Stimulated activated CD4-positive, alpha-beta T cell treated with anti-CD3 and anti-CD28 coated beads, Interleukin-4, amount 100 ng/mL, for 24 hours (primary cell): Measurements from ENCODE around the gene AZU1.
"Not testable (repeated sequence)": the region's sequence is repeated elsewhere in the genome, so short reads cannot be mapped to it uniquely, and the experiment has no call there.

ENCODE experiments used
- DNase-seq: peaks from one replicate; pipeline ENCODE4 v3.0.0-alpha.2; 2020

Gene AZU1

DNA sequence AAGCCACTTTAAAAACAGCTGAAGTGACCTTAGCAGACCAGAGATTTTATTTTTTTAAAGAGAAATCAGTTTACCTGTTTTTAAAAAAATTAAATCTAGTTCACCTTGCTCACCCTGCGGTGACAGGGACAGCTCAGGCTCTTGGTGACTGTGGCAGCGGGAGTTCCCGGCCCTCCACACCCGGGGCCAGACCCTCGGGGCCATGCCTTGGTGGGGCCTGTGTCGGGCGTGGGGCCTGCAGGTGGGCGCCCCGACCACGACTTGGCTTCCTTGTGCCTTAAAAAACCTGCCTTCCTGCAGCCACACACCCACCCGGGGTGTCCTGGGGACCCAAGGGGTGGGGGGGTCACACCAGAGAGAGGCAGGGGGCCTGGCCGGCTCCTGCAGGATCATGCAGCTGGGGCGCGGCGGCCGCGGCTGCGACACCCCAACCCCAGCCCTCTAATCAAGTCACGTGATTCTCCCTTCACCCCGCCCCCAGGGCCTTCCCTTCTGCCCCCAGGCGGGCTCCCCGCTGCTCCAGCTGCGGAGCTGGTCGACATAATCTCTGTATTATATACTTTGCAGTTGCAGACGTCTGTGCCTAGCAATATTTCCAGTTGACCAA is 16.7 kb upstream of the AZU1 start:
- no peak for DNase-seq

DNA sequence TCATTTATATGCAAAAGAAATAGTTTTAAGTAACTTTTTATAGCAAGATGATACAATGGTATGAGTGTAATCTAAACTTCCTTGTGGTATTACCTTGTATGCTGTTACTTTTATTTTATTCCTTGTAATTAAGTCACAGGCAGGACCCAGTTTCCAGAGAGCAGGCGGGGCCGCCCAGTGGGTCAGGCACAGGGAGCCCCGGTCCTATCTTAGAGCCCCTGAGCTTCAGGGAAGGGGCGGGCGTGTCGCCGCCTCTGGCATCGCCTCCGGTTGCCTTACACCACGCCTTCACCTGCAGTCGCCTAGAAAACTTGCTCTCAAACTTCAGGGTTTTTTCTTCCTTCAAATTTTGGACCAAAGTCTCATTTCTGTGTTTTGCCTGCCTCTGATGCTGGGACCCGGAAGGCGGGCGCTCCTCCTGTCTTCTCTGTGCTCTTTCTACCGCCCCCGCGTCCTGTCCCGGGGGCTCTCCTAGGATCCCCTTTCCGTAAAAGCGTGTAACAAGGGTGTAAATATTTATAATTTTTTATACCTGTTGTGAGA is 16.1 kb upstream of the AZU1 start:
- DNase-seq: no peak

DNA sequence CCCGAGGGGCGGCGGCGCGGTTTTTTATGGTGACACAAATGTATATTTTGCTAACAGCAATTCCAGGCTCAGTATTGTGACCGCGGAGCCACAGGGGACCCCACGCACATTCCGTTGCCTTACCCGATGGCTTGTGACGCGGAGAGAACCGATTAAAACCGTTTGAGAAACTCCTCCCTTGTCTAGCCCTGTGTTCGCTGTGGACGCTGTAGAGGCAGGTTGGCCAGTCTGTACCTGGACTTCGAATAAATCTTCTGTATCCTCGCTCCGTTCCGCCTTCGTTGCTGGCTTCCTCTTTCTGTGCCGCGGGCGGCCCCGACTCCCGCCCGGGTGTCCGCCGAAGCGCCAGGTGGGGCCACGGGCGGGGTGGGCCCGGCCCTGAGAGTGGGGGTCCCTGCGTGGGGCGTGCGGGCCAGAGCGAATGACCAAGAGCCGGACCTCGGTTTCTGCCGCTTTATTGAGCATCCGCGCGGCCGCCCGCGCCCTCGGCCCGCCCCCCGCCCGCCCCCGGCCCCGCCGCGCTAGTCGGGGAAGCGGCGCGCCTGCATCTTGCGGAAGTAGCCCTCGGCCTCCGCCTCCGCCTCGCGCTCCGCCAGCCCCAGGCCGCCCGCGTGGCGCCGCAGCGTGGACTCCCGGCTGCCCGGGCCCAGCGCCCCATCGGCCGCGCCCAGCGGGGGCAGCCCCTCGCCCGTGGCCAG is 15.4 kb upstream of the AZU1 start:
- no peak for DNase-seq

- no peak for DNase-seq
Observed at GRCh38 chr19:812747-813218, 14.9 kb upstream of the AZU1 start.

DNA sequence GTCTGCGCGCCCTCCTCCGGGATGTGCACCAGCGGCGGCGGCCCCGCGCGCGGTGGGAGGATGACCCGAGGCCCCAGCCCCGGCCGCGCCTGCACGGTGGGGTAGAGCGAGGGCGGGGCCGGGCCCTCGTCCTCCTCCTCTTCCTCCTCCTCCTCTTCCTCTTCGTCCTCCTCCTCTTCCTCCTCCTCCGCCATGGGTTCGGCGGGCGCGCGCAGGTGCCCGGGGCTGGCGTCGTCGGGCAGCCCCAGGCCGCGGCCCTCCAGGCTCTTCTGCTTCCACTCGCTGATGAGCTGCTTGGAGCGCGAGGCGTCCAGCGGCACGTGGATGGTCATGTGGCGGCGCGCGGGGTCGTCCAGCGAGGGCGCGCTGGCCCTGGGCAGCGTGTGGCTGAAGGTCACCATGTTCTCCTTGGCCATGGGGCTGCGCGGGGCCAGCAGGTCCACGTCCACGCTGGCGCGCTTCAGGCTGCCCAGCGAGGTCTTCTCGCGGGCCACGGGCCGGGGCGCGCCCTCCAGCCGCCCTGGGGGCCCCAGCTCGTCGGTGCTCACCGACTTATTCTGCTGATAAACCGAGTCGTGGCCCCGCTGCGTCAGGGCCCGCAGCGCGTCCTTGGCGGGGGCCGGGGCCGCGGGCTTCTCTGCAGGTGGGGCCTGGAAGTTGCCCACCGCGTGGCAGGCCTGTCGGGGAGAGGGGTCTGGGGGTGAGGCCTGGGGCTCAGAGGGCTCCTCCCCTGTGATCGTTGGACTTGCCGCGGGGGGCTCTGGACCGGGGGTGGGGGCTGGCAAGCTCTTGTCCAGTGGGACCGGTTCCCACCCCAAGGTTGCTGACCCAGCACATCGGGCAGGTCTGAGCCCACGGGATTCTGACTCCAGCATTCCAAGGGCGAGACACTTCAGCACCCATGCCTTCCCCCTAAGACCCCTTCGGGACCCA is 14.2 kb upstream of the AZU1 start:
- DNase-seq: no peak

DNA sequence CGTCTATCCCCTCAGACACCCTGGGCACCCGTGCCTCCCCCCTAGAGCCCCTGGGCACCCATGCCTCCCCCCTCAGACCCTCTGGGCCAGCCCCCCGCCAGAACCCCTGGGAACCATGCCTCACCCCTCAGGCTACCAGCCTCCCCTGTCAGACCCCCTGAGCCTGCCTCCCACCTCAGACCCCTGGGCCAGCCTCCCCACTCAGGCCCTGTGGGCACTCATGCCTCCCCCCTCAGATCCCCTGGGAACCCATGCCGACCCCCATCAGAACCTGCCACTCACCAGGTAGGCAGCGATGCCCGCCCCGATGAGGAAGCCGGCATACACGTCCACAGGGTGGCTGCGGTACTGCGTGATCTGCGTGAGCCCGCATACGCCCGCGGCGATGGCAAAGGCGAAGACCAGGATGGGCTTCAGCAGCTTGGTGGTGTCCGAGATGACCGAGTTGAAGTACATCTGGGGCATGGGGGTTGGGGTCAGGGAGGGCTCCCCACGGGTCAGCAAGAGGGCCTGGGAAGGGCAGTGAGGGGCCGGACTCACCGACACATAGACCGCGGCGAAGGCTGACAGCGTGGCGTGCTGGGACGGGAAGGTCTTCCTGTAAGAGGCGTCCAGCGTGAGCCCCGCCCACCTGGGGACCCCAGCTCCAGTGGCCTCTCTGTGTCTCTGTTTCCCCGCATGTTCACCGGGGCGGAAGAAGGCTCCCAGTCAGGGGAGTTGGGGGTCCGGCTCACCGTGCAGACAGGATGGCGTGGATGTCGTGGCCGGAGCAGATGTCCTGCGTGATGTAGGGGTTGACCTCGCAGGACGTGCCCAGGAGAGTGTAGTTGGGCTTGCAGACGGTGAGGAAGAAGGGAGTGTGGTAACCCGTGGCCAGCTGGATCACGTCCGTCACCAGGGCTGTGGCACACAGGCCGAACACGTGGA is 13.2 kb upstream of the AZU1 start:
- DNase-seq: no peak

- no peak for DNase-seq
Observed at GRCh38 chr19:815079-815774, 12.4 kb upstream of the AZU1 start.

- no peak for DNase-seq
Observed at GRCh38 chr19:815775-816499, 11.7 kb upstream of the AZU1 start.

GRCh38 chr19:816500-816857 is 11.2 kb upstream of the AZU1 start:
- no peak for DNase-seq

- DNase-seq: not testable (repeated sequence)
Observed at GRCh38 chr19:820212-820611, 7.4 kb upstream of the AZU1 start.

DNA sequence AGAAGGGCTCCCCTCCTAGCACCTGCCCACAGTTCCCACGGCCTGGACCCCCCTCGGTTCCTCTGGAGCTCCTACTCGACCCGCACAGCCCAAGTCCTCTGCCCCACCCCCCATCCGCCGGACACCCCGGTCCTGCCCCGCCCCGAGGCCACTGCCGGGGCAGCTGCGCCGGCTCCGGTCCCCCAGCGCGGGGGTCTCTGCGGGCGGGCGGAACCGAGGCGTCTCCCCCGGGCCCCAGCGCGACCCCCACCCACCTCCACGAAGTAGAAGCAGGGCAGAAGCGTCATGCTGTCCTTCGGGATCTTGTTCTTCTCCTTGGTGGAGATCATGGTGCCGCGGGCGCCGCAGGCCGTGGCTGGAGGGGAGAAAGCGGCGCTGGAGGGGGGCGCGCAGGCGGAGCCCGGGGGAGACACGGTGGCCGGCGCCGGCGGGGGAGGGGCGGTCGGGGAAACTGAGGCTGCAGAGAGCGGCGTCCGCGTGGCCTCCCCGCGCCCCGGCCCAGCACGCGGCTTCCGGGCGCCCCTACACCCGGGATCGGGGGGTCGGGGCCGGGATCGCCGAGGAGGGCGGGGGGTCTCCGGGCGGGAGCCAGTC is 6.3 kb upstream of the AZU1 start:
- no peak for DNase-seq

DNA sequence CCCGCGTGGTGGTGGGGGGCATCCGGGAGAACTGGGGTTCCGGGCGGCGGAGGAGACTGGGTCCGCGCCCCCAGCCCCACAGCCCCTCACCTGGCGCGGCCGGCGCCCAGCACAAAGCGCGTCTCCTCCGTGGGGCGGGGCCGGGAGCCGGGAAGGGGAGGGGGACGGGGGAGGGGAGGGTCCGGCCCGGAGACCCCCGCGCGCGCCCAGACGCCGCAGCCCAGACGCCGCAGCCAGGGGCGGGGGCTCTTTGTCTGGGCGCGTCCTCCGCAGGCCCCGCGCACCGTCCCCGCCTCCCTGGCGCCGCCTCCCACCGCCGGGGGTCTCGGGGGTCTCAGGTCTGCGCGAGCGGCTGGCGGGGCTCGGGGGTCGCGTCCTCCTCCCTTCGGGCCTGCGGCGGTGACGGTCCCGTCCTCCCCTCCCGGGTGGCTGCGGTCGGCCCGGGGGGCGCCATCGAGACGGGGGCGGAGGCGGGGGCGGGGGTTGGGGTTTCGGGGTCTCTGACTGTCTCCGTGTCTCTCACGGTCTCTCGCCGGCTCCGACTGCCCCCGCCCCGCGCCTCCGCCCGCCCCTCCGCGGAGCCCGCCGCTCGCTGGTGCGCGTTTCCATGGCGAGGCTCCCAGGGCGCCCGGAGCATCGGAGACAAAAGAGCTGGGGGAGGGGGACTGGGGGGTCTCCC is 5.7 kb upstream of the AZU1 start, which contains the start of gene PLPPR3:
Gene PLPPR3, minus strand, starts transcription at position 131 of the 679 bp plus-strand sequence. CDS start 396 bp downstream, outside the sequence.
- no peak for DNase-seq

- DNase-seq: no peak
Observed at GRCh38 chr19:823565-824121, 4.0 kb upstream of the AZU1 start.

- DNase-seq: no peak
Observed at GRCh38 chr19:824885-825284, 2.8 kb upstream of the AZU1 start.

- no peak for DNase-seq
Observed at GRCh38 chr19:825897-826644, 1.6 kb upstream of the AZU1 start.

GRCh38 chr19:827314-827709 is 325 bp upstream of the AZU1 start:
- no peak for DNase-seq

DNA sequence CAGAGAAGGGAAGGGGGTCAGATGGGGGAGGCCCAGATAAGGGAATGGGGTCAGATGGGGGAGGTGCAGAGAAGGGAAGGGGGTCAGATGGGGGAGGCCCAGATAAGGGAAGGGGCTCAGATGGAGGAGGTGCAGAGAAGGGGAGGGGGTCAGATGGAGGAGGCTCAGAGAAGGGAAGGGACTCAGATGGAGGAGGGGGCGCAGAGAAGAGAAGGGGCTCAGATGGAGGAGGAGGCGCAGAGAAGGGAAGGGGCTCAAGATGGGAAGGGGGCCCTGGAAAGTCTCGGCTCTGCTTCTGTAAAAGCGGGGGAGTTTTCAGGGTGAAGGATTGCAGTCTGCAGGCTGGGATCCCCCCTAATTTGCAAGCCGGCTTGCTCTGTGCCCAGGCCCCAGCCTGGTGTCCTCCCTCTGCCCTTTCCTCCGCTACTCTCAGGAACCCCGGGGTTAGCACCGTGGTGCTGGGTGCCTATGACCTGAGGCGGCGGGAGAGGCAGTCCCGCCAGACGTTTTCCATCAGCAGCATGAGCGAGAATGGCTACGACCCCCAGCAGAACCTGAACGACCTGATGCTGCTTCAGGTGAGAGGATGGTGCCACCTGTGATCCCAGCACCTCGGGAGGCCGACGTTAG is 1.6 kb downstream of the AZU1 start:
- DNase-seq: no peak
